Measurements from ENCODE around the gene UBE2J2. TPM values are rescaled to one million over a fixed set of nuclear protein-coding genes. Genes with fewer than 3 reads are reported as not detected.

Gene UBE2J2
- total and polyA plus RNA-seq, 2 of the 4 experiments (the other 2 are of a cell fraction), result 20.6 to 67.5 TPM

DNA sequence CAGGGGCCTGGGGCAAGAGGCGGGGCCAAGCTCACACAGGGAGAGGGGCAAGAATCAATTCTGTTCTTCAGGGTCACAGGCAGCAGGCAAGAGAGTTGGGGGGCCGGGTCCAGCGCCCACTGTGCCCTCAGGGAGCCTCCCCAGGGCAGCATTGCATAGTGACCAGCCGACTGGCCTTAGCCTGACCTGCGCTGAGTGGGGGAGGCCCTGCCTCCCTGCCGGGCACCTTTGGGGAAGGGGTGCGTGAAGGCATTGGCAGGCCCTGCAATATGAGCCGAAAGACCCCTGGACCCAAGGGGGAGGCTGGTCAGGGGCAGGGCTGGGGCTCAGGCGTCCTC lies 18.8 kb upstream of the UBE2J2 start:
- intact Hi-C loops (cut with micrococcal nuclease), result no loop called here
- no peak for ATAC-seq (ENCODE audit: low read depth)
- Histone ChIP-seq H3K36me3 (ENCODE audit: control insufficient read depth, insufficient read depth, low read length) (peaks cover 30% of the 10 kb centered on the region), H3K4me3 (ENCODE audit: insufficient read depth, low read depth, low read length) (no peak overlapping the region), H2AK9ac (replicated peaks; ENCODE audit: low read depth, low read length, poor library complexity) (no peak overlapping the region), H3K27me3 (ENCODE audit: control insufficient read depth, insufficient read depth, low read length) (no peaks in the 10 kb centered on the region), H3K14ac (replicated peaks; ENCODE audit: low read depth, low read length) (no peak overlapping the region), H3K9me1 (ENCODE audit: insufficient read depth, low read length) (no peaks in the 10 kb centered on the region), H3K9me3 (ENCODE audit: control insufficient read depth, insufficient read depth, low read length) (no peaks in the 10 kb centered on the region), H3K79me1 (ENCODE audit: low read depth in 1 of 2, low read length in 2 of 2) (no peaks in the 10 kb centered on the region), H3K23ac (ENCODE audit: low read depth, low read length) (no peak overlapping the region), H3K4me2 (ENCODE audit: low read depth, low read length) (no peak overlapping the region), H3K9ac (ENCODE audit: low read depth, low read length) (no peak overlapping the region), H3K4ac (ENCODE audit: low read depth, low read length) (no peak overlapping the region), H4K20me1 (ENCODE audit: insufficient read depth, low read length) (peaks cover 13% of the 10 kb centered on the region), H3K27ac (ENCODE audit: insufficient read depth, low read length) (no peak overlapping the region), H4K91ac (ENCODE audit: insufficient read depth, low read depth, low read length) (no peak overlapping the region), H2AK5ac (ENCODE audit: low read depth, low read length) (no peak overlapping the region), H2BK120ac (ENCODE audit: low read depth, low read length) (no peak overlapping the region), H2BK15ac (ENCODE audit: low read depth, low read length) (no peak overlapping the region), H3K56ac (ENCODE audit: extremely low read depth, insufficient read depth, low read length) (no peak overlapping the region), H3K18ac (ENCODE audit: low read depth, low read length) (no peak overlapping the region), H2AFZ (replicated peaks; ENCODE audit: low read length, poor library complexity) (no peak overlapping the region), H4K8ac (ENCODE audit: low read depth in 2 of 2, low read length in 2 of 2) (no peak overlapping the region), H4K5ac (ENCODE audit: low read depth, low read length) (no peak overlapping the region), H2BK20ac (ENCODE audit: low read depth, low read length) (no peak overlapping the region), H2BK5ac (ENCODE audit: low read depth, low read length, poor library complexity, severe bottlenecking) (no peak overlapping the region), H3K4me1 (ENCODE audit: control insufficient read depth, insufficient read depth, low read length) (no peaks in the 10 kb centered on the region; the same call in 1 of the 2 replicates)
- WGBS, 2 experiments (ENCODE audit: extremely low coverage in 2 of 2, insufficient read length in 1 of 2), result 97% methylated on average over 5 of the region's 9 CpGs; no CpG with 5 or more reads in 1 of the 2 experiments
- TF ChIP-seq MAFK (IDR thresholded peaks at IDR 0.05; ENCODE audit: low read depth, low read length), result no peak
- TF ChIP-seq POLR2A (IDR thresholded peaks at IDR 0.05; ENCODE audit: low read depth, low read length), result no peak
- TF ChIP-seq CHD1 (IDR thresholded peaks at IDR 0.05; ENCODE audit: low read depth, low read length), result no peak
- TF ChIP-seq CEBPB (IDR thresholded peaks at IDR 0.05; ENCODE audit: low read depth, low read length), result no peak
- TF ChIP-seq SMC3 (IDR thresholded peaks at IDR 0.05; ENCODE audit: low read depth, low read length), result no peak
- no peak for TF ChIP-seq RCOR1 (IDR thresholded peaks at IDR 0.05; ENCODE audit: insufficient replicate concordance, low read length)
- TF ChIP-seq RAD21 (IDR thresholded peaks at IDR 0.05; ENCODE audit: low read length), result no peak
- no peak for TF ChIP-seq MXI1 (IDR thresholded peaks at IDR 0.05; ENCODE audit: borderline replicate concordance, low read depth, low read length)
- TF ChIP-seq RFX5 (IDR thresholded peaks at IDR 0.05; ENCODE audit: low read depth, low read length), result no peak
- TF ChIP-seq BHLHE40 (IDR thresholded peaks at IDR 0.05; ENCODE audit: low read depth, low read length), result no peak
- TF ChIP-seq FOS (IDR thresholded peaks at IDR 0.05; ENCODE audit: low read depth, low read length), result no peak
- TF ChIP-seq MAZ (IDR thresholded peaks at IDR 0.05; ENCODE audit: borderline replicate concordance, low read depth, low read length), result no peak
- no peak for TF ChIP-seq NFE2L2 (IDR thresholded peaks at IDR 0.05; ENCODE audit: low read depth, low read length)
- TF ChIP-seq, protein P1, sequence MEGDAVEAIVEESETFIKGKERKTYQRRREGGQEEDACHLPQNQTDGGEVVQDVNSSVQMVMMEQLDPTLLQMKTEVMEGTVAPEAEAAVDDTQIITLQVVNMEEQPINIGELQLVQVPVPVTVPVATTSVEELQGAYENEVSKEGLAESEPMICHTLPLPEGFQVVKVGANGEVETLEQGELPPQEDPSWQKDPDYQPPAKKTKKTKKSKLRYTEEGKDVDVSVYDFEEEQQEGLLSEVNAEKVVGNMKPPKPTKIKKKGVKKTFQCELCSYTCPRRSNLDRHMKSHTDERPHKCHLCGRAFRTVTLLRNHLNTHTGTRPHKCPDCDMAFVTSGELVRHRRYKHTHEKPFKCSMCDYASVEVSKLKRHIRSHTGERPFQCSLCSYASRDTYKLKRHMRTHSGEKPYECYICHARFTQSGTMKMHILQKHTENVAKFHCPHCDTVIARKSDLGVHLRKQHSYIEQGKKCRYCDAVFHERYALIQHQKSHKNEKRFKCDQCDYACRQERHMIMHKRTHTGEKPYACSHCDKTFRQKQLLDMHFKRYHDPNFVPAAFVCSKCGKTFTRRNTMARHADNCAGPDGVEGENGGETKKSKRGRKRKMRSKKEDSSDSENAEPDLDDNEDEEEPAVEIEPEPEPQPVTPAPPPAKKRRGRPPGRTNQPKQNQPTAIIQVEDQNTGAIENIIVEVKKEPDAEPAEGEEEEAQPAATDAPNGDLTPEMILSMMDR (conservative IDR thresholded peaks at IDR 0.05; ENCODE audit: low read depth, low read length), result no peak
- TF ChIP-seq, protein P2, sequence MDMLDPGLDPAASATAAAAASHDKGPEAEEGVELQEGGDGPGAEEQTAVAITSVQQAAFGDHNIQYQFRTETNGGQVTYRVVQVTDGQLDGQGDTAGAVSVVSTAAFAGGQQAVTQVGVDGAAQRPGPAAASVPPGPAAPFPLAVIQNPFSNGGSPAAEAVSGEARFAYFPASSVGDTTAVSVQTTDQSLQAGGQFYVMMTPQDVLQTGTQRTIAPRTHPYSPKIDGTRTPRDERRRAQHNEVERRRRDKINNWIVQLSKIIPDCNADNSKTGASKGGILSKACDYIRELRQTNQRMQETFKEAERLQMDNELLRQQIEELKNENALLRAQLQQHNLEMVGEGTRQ (IDR thresholded peaks at IDR 0.05; ENCODE audit: low read depth, low read length), result no peak
- TF ChIP-seq, protein P3, sequence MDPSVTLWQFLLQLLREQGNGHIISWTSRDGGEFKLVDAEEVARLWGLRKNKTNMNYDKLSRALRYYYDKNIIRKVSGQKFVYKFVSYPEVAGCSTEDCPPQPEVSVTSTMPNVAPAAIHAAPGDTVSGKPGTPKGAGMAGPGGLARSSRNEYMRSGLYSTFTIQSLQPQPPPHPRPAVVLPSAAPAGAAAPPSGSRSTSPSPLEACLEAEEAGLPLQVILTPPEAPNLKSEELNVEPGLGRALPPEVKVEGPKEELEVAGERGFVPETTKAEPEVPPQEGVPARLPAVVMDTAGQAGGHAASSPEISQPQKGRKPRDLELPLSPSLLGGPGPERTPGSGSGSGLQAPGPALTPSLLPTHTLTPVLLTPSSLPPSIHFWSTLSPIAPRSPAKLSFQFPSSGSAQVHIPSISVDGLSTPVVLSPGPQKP (IDR thresholded peaks at IDR 0.05; ENCODE audit: borderline replicate concordance, low read depth, low read length), result no peak
- BruUV-seq (replicated peaks), result no TSS peak
- POLR2A ChIA-PET (ENCODE audit: unreplicated experiment), result no interaction called here
- in situ Hi-C loops (cut with MboI; ENCODE audit: low sequenced_read_pairs), result no loop called here
- DNase-seq, result no peak
- dilution Hi-C loops (cut with HindIII; ENCODE audit: low sequenced_read_pairs, unreplicated experiment), result no loop called here
- CTCF ChIA-PET, result interaction anchor here (1.0 kb wide), 1 partner anchor 170 kb away, joined by 4 read pairs; no protein-coding TSS in a partner anchor

Data from IMR-90 (cell line).